GM06990 (cell line): ENCODE data around the gene MECP2.

Experiments
- DNase-seq: peaks from one replicate; pipeline ENCODE4 v3.0.0-alpha.2; 2011; ENCODE audit not compliant: insufficient read length; ENCODE audit errors: extremely low read depth
- H3K27me3 ChIP-seq: replicated peaks from 2 replicates; pipeline ENCODE4 v1.6.0; 2011; ENCODE audit warnings: low read length; ENCODE audit not compliant: control insufficient read depth, insufficient read depth
- H3K36me3 ChIP-seq: 2 replicates; pipeline ENCODE4 v1.5.1; 2011; ENCODE audit warnings: low read length; ENCODE audit not compliant: control insufficient read depth, insufficient read depth
- H3K4me3 ChIP-seq: replicated peaks from 2 replicates; pipeline ENCODE4 v1.5.1; 2011; ENCODE audit warnings: low read depth, mild to moderate bottlenecking, control low read depth, low read length
- TF ChIP-seq, protein P1 (sequence below): IDR thresholded peaks from 2 replicates; pipeline ENCODE4 v1.5.1; 2011; ENCODE audit warnings: low read length, control low read depth, mild to moderate bottlenecking, inconsistent platforms; ENCODE audit not compliant: insufficient read depth, poor library complexity, severe bottlenecking

MECP2 gene

DNA sequence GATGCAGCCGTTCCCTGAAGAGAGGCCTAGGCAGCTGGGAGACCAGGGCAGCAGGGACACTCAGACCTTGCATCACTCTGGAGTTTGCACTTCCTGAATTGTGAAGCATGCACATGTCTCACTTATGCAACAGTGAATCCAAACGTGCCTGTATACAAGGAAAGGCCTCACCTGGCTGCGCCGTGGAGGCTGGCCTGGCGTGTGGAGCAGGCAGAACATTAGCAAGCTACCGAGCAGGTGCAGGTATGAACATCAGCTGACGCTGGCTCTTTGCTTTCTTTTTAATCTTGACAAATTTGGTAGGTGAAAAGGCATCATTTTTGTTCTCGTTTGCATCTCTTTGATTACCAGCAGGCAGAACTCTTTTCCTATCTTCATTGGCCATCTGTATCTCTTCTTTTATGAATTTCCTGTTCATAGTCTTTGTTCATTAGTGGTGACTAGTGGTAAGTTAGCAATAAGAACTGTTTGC is 40.7 kb downstream of the MECP2 start:
- no peaks in the 10 kb centered on the region; the same call in 1 of the 2 replicates for H3K36me3 ChIP-seq
- H3K4me3 ChIP-seq, result no peak overlapping the region
- DNase-seq, result no peak
- no peaks in the 10 kb centered on the region for H3K27me3 ChIP-seq
- TF ChIP-seq, protein P1, sequence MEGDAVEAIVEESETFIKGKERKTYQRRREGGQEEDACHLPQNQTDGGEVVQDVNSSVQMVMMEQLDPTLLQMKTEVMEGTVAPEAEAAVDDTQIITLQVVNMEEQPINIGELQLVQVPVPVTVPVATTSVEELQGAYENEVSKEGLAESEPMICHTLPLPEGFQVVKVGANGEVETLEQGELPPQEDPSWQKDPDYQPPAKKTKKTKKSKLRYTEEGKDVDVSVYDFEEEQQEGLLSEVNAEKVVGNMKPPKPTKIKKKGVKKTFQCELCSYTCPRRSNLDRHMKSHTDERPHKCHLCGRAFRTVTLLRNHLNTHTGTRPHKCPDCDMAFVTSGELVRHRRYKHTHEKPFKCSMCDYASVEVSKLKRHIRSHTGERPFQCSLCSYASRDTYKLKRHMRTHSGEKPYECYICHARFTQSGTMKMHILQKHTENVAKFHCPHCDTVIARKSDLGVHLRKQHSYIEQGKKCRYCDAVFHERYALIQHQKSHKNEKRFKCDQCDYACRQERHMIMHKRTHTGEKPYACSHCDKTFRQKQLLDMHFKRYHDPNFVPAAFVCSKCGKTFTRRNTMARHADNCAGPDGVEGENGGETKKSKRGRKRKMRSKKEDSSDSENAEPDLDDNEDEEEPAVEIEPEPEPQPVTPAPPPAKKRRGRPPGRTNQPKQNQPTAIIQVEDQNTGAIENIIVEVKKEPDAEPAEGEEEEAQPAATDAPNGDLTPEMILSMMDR, result no peak

DNA sequence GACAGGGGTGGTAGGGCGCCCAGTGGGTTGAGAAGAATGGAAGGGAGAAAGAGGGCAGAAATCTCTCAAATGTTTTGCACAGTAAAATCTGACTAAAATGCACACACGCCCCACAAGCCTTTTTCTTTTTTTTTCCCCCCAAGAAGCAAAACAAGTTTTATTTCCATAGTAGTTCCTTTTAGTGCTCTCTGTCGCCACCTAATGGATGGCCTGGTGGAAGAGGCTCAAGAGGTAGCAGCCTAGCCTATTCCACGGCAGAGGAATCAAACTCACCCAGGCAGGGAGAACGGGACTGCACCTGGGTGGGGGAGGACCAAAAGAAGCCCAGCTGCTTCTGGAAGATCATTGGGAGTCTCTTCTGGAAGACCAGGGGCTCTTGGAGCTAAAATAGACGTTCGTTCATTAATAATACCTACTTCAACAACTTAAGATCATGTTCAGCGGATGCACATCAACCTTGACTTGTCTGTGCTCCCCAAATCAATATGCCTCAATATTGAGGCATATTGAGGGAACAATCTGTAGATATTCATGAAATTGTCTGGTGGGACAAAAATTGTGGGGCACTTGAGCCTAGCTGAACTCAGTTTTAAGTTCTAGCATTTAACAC is 46.2 kb downstream of the MECP2 start:
- Histone ChIP-seq H3K27me3 (no peaks in the 10 kb centered on the region), H3K36me3 (no peaks in the 10 kb centered on the region; the same call in 1 of the 2 replicates), H3K4me3 (no peak overlapping the region)
- TF ChIP-seq, protein P1, result peak; percentile 75
- peak; percentile 20 for DNase-seq

DNA sequence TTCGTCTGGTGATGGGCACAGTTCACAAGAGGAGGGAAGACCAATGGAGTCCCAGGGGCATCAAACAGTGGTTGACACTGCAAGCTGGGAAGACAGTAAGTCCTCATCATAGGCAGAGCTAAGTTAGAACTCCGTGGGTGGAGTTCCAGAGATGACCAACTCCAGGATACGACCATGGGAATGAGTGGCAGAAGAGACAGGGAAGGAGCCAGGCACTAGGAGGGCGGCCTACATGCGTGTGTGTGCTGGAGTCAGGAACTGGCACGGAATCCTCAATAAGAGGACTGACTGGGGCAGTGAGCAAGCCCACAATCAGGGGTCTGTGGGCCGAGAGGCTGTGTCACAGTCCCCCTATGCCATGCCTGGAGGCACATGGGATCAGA is 47.4 kb downstream of the MECP2 start:
- no peaks in the 10 kb centered on the region for H3K27me3 ChIP-seq
- no peaks in the 10 kb centered on the region; the same call in 1 of the 2 replicates for H3K36me3 ChIP-seq

DNA sequence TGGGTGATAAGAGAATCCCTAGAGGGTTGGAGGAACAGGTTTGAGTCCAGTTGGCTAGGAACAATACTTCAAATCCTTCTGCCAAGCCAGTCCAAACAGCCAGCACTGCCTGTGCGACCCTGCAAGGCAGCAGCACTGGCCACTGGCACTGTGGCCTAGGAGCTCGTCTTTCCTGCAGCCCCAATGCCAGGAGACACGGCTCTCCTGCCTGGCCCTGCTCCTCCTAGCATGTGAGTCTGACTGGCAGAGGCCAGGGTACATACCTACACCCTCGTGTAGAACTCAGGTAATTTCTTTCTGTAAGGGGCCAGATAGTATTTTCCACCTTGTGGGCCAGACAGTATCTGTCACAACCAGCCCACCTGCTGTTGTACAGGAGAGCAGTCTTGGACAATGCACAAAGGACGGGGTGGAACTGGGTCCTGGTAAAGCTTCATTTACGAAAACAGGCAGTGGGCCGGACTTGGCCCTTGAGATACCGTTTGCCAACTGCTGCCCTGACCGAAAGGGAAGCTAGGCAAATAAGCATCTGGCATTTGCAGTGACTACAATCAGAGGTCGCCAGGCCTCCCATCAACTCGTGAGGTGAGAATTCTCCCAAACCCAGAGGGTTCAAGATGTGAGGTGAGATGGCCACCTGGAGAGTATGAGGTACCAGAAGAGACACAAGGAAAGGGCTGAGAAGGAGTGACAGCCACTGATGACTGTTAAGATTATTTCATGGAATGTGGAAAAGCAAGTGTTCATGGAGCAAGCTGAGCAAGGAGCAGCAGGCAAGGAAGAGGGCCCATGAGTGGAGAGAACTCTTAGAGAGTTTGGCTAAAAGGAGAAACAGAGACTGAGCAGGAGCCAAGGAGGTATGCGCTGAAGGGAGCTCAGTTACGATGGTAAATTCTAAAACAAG is 48.1 kb downstream of the MECP2 start:
- no peak for DNase-seq
- Histone ChIP-seq H3K27me3 (no peaks in the 10 kb centered on the region), H3K36me3 (no peaks in the 10 kb centered on the region; the same call in 1 of the 2 replicates), H3K4me3 (no peak overlapping the region)
- TF ChIP-seq, protein P1, result no peak

More for the DNA sequence above, 47.4 kb downstream of the MECP2 start:
- TF ChIP-seq, protein P1, result no peak
- no peak for DNase-seq
- no peak overlapping the region for H3K4me3 ChIP-seq

DNA sequence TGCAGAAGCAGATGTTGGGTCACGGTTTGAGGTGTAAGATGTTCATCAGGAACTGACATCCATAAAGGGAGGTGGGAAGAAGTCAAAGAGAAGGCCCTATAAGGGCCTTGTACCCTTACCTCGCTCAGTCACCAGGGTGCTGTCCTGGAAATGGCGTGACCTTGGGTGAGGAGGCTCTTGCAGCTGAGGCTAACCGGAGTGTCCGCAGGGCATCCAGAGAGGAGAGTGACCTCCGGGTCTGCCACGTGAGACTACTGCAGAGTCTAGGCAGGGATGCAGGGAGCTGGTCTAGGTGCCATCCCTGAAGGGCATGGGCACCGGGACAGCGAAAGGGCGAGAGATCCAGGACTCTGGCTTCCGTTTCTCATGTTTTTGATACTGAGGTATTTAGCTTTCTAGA is 49.1 kb downstream of the MECP2 start:
- DNase-seq, result no peak
- Histone ChIP-seq H3K36me3 (no peaks in the 10 kb centered on the region; the same call in 1 of the 2 replicates), H3K4me3 (no peak overlapping the region), H3K27me3 (no peaks in the 10 kb centered on the region)
- TF ChIP-seq, protein P1, result no peak
